Astrocyte of the hippocampus (primary cell): ENCODE measurements around the gene RCAN1.

Experiments
- DNase-seq: peaks from one replicate; pipeline ENCODE4 v3.0.0; 2011; ENCODE audit warnings: low read depth, low spot score

RCAN1 gene

GRCh38 chr21:34544032-34544496, 70.8 kb downstream of the RCAN1 start:
- DNase-seq = peak; percentile 87

GRCh38 chr21:34543017-34543416, 71.9 kb downstream of the RCAN1 start:
- DNase-seq = no peak

- peak; percentile 47 for DNase-seq
Measured at GRCh38 chr21:34540206-34540605, 74.7 kb downstream of the RCAN1 start.

DNA sequence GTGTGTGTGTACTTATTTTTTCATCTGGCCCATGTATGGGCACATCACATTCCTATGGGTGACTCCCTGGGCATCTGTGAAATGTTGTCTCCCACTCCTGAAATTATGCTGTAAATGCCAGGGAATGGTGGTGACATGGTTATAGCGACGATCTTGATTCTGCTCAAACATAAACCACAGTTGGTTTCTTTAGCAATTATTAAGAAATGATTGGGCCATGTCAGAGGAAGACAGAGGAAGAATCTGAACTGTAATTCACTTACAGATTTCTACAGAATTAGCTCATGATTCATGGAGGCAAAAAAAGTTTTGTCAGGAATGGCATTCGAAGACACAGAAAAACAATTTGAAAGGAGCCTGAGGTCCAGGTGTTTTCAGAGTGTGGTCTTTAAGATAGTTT, 77.1 kb downstream of the RCAN1 start:
- DNase-seq = no peak

DNA sequence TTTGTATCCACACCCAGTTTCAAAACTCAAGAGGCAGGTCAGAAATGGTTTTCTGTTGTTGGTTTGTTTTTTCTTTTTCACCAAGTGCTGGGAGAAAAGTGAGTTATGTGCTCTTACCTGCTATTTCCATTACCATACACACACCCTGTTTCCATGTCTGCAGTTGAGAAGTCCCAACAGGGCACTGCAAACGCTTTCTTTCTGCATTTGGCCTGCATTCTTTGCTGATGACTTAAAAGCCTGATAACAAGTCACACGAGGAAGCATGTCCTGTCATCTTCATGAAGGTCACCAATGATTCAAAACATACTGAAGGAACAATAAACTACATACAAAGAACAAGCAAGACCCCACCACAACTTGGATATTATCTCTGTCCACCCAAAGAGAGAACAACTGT, 78.1 kb downstream of the RCAN1 start:
- peak; percentile 30 for DNase-seq

GRCh38 chr21:34536311-34536710, 78.6 kb downstream of the RCAN1 start:
- no peak for DNase-seq

DNA sequence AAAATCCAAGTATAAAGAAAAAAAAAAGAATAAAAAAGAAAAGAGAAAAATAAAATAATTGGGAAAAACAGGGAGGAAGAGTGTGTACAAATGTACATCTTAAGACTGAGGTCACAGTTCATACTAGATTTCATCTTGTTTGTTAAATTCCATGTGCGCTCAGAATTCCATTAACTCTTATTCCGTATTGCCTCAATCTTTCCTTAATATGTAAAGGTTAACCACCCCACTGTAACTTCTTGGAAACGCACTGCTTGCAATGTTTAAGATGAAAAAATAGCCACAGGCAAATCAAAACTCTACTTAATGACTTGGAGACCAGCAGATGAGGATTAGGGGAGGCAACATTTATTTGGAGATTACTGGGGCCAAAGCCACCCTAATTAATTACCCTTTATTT, 79.0 kb downstream of the RCAN1 start:
- no peak for DNase-seq

- peak; percentile 74 for DNase-seq
Measured at GRCh38 chr21:34534522-34534921, 80.4 kb downstream of the RCAN1 start.

- DNase-seq = no peak
Measured at GRCh38 chr21:34533938-34534337, 81.0 kb downstream of the RCAN1 start.

- DNase-seq = no peak
Measured at GRCh38 chr21:34531399-34531798, 83.5 kb downstream of the RCAN1 start.

GRCh38 chr21:34530261-34530660, 84.7 kb downstream of the RCAN1 start:
- DNase-seq = peak; percentile 80

GRCh38 chr21:34528131-34528561, 86.8 kb downstream of the RCAN1 start:
- DNase-seq = no peak

GRCh38 chr21:34526618-34527290, 88.2 kb downstream of the RCAN1 start:
- peak; percentile 99 for DNase-seq

DNA sequence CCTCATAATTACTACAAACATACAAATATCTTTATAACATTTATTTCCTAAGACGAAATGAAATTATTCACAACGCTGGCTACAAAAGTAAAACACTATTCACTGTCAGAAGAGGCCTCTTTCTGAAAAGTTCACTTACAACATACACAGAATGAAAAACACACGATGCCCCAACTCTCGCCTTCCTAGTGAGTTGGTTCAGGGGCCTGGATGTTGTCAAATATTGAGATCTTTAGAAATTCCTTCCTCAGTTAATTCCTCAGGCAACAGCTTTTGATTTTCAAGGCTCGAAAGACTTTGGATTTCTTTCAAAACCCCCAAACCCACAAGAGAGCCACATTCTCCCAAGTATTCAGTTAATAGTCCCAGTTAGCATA, 88.7 kb downstream of the RCAN1 start:
- no peak for DNase-seq

- peak; percentile 70 for DNase-seq
Measured at GRCh38 chr21:34524646-34525601, 90.0 kb downstream of the RCAN1 start.

- DNase-seq = no peak
Measured at GRCh38 chr21:34523019-34523555, 91.8 kb downstream of the RCAN1 start.

- DNase-seq = no peak
Measured at GRCh38 chr21:34522284-34522683, 92.6 kb downstream of the RCAN1 start.

- no peak for DNase-seq
Measured at GRCh38 chr21:34521561-34521960, 93.4 kb downstream of the RCAN1 start.

GRCh38 chr21:34520764-34521508, 94.0 kb downstream of the RCAN1 start:
- DNase-seq = no peak

- no peak for DNase-seq
Measured at GRCh38 chr21:34520281-34520680, 94.6 kb downstream of the RCAN1 start.

DNA sequence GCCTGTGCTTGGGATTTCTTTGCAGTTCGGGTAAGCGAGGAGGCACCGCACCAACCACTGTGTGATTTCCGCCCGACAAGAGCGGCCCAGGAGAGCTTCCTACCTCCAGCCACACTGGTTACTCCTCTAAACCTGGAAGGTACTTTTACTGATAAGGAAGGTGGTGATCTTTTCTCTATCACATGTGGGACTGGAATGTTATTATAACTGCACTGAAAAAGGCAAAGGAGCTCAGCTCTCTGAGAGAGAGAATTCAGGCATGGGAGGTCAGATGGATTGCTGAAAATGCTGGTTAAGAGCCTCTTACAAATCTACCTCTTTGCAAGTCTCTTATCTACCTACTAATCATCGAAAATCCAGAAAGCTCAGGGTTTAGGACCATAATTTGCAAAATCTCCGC, 95.2 kb downstream of the RCAN1 start:
- no peak for DNase-seq

GRCh38 chr21:34519016-34519415, 95.9 kb downstream of the RCAN1 start:
- no peak for DNase-seq
